HG03196 (cell line): Measurements from ENCODE around the gene OVOL3.
"Not testable (repeated sequence)": the region's sequence is repeated elsewhere in the genome, so short reads cannot be mapped to it uniquely, and the experiment has no call there.

Experiments
- ATAC-seq: cut with Tn5 transposase; IDR thresholded peaks from one replicate; pipeline ENCODE4 v1.9.1; 2021; ENCODE audit not compliant: unreplicated experiment

The OVOL3 gene

GRCh38 chr19:36110487-36111199 is at the start of gene OVOL3:
OVOL3 (plus strand) TSS chr19:36111143; CDS start chr19:36111203, 60 bp downstream.
- no peak for ATAC-seq

GRCh38 chr19:36061367-36061766 is 49.6 kb upstream of the OVOL3 start:
- ATAC-seq: no peak

- no peak for ATAC-seq
Observed at GRCh38 chr19:36064826-36065225, 46.1 kb upstream of the OVOL3 start.

GRCh38 chr19:36067681-36068080 is 43.3 kb upstream of the OVOL3 start:
- ATAC-seq: no peak

GRCh38 chr19:36068810-36069499 is 42.0 kb upstream of the OVOL3 start:
- not testable (repeated sequence) for ATAC-seq

- no peak for ATAC-seq
Observed at GRCh38 chr19:36072081-36072480, 38.9 kb upstream of the OVOL3 start.

- no peak for ATAC-seq
Observed at GRCh38 chr19:36073121-36073876, 37.6 kb upstream of the OVOL3 start.

GRCh38 chr19:36079389-36079945 is 31.5 kb upstream of the OVOL3 start:
- ATAC-seq: no peak

- no peak for ATAC-seq
Observed at GRCh38 chr19:36081385-36081784, 29.6 kb upstream of the OVOL3 start.

- ATAC-seq: no peak
Observed at GRCh38 chr19:36081894-36082293, 29.0 kb upstream of the OVOL3 start.

- ATAC-seq: no peak
Observed at GRCh38 chr19:36082916-36083315, 28.0 kb upstream of the OVOL3 start.

- ATAC-seq: no peak
Observed at GRCh38 chr19:36084231-36085009, 26.5 kb upstream of the OVOL3 start.

- ATAC-seq: no peak
Observed at GRCh38 chr19:36086326-36086725, 24.6 kb upstream of the OVOL3 start.

- no peak for ATAC-seq
Observed at GRCh38 chr19:36089847-36090246, 21.1 kb upstream of the OVOL3 start.

- ATAC-seq: no peak
Observed at GRCh38 chr19:36090910-36091695, 19.8 kb upstream of the OVOL3 start.

- ATAC-seq: no peak
Observed at GRCh38 chr19:36092566-36092965, 18.4 kb upstream of the OVOL3 start.

GRCh38 chr19:36093146-36093662 is 17.7 kb upstream of the OVOL3 start:
- ATAC-seq: no peak

GRCh38 chr19:36093687-36094086 is 17.3 kb upstream of the OVOL3 start:
- no peak for ATAC-seq

GRCh38 chr19:36097036-36097435 is 13.9 kb upstream of the OVOL3 start:
- no peak for ATAC-seq
